AG09309 (cell line): Measurements from ENCODE around the gene B4GALT7.

ENCODE experiments used
- DNase-seq: peaks from one replicate; pipeline ENCODE4 v3.0.0-alpha.2; 2010; ENCODE audit warnings: low read depth
- H3K4me3 ChIP-seq: 2 replicates; pipeline ENCODE4 v1.5.1; 2011; ENCODE audit warnings: mild to moderate bottlenecking, low read depth, low read length, moderate library complexity; ENCODE audit not compliant: control insufficient read depth
- TF ChIP-seq, protein P1 (sequence below): IDR thresholded peaks from 2 replicates; pipeline ENCODE4 v1.5.1; 2011; ENCODE audit warnings: mild to moderate bottlenecking, low read depth, low read length, inconsistent platforms; ENCODE audit not compliant: insufficient read depth, control insufficient read depth; ENCODE audit errors: missing control alignments

The B4GALT7 gene

GRCh38 chr5:177603631-177604030 lies 3.7 kb downstream of the B4GALT7 start:
- TF ChIP-seq, protein P1, sequence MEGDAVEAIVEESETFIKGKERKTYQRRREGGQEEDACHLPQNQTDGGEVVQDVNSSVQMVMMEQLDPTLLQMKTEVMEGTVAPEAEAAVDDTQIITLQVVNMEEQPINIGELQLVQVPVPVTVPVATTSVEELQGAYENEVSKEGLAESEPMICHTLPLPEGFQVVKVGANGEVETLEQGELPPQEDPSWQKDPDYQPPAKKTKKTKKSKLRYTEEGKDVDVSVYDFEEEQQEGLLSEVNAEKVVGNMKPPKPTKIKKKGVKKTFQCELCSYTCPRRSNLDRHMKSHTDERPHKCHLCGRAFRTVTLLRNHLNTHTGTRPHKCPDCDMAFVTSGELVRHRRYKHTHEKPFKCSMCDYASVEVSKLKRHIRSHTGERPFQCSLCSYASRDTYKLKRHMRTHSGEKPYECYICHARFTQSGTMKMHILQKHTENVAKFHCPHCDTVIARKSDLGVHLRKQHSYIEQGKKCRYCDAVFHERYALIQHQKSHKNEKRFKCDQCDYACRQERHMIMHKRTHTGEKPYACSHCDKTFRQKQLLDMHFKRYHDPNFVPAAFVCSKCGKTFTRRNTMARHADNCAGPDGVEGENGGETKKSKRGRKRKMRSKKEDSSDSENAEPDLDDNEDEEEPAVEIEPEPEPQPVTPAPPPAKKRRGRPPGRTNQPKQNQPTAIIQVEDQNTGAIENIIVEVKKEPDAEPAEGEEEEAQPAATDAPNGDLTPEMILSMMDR: no peak
- no peak overlapping the region for H3K4me3 ChIP-seq
- DNase-seq: no peak

DNA sequence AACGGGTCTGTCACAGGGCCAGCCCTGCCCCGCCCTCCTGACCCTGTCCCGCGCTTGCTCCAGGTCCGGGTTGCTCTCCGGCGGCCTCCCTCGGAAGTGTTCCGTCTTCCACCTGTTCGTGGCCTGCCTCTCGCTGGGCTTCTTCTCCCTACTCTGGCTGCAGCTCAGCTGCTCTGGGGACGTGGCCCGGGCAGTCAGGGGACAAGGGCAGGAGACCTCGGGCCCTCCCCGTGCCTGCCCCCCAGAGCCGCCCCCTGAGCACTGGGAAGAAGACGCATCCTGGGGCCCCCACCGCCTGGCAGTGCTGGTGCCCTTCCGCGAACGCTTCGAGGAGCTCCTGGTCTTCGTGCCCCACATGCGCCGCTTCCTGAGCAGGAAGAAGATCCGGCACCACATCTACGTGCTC lies 4.2 kb downstream of the B4GALT7 start:
- no peak overlapping the region for H3K4me3 ChIP-seq
- TF ChIP-seq, protein P1: no peak
- DNase-seq: no peak

DNA sequence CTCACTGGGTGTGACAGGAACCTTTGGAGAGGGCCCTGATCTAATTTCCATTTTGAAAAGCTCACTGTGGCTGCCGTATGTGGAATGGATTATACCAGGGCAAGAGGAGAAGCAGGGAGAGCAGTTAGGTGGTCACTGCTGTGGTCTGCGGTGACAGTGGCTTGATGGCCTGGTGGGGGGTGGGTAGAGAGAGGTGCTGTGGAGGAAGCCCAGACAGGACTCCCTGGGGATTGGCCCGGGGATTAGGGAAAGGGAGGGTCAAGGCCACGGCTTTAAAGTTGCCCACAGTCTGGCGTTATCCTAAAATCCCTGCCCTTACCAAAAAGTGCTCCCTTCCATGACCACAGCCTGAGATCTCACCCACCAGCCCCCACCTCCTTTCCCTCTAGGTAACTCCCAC lies 4.7 kb downstream of the B4GALT7 start:
- no peak overlapping the region for H3K4me3 ChIP-seq
- DNase-seq: no peak
- TF ChIP-seq, protein P1: no peak

DNA sequence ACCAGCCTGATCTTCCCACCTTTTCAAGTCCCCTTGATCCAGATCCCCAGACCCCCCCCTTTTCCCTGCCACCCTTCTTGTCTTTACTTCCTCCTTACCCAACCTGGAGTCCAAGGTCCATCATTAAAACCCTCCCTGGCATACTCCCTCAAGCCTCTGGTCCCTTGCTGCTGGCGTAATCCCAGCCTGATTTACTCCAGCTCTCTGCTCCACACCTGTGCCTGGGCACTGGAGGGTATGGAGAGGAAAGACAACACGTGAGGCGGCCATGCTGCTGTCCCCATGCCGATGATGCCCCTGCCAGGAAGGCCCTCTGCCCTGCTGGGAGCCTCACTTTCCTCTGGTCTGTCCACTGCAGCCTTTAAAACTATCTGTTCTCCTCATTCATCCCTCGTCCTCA lies 5.1 kb downstream of the B4GALT7 start:
- no peak for DNase-seq
- no peak overlapping the region for H3K4me3 ChIP-seq
- TF ChIP-seq, protein P1: no peak

DNA sequence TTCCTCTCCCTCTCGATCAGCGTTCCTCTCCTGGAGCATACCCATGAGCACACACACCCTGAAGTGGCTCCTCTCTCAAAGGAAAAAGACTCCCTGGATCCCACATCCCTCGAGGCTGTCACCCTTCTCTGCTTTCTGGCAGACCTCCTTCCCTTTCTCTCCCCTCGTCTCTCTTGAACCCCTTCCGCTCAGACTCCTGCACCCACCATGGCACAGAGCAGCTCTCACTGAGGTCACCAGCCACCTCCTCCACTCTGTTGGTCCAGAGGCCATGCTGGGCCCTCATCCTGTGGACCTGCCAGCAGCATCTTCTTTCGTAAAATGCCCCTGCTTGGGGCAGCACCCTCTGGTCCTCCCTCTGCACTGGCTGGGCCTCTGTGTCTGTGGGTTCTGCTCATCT lies 5.7 kb downstream of the B4GALT7 start:
- H3K4me3 ChIP-seq: no peak overlapping the region
- TF ChIP-seq, protein P1: no peak
- DNase-seq: no peak

DNA sequence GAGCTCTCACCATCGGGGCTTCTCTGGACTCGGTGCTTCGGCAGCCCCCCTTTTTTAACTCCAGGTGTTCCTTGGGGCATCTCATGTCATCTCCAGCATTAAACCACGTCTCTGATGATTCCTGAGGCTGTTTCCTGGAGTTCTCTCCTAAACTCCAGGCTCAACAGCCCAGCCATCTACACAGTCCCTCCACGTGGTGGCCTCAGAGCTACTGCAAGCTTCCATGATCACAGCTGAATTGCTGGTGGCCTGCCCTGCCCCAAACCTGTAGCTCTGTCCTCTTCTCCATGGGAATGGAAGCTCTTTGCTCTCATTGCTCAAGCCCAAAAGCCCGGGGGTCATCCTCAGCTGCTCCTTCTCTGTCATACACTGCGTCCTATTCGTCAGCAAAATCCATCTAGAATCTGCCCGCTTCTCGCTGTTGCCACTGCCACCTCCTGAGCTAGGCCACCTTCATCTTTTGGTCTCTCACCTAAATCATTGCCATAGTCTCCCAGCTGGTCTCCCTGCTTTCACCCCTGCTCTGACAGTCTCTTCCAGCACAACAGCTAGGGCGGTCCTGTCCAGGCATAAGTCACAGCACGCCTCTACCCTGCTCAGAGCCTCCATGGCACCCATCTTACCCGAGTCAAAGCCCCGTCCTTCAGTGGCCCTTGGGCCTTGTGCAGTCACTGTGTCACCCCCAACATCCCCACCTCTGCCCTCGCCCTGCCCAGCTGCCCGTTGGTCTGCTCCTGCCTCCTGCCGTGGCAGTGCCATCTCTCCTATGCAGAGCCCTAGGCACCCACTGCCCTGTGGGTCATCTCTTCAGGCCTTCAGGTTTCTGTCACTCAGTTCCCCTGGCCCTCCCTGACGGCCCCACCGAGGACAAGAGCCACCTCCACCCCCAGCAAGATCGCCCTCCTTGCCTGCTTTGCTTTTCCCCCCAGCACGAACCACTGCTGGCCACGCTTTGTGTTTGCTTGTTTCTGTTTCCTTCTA lies 6.4 kb downstream of the B4GALT7 start:
- DNase-seq: no peak
- H3K4me3 ChIP-seq: no peak overlapping the region
- TF ChIP-seq, protein P1: no peak
